Epithelial cell of esophagus (primary cell): Measurements from ENCODE around the gene DNAH9.

Experiments used
- DNase-seq: peaks from one replicate; pipeline ENCODE4 v3.0.0; 2010; ENCODE audit warnings: low read depth
- H3K4me3 ChIP-seq: 2 replicates; pipeline ENCODE4 v1.5.1; 2011; ENCODE audit warnings: mild to moderate bottlenecking, low read length, control low read depth
- TF ChIP-seq, protein P1 (sequence below): IDR thresholded peaks from 2 replicates; pipeline ENCODE4 v1.5.1; 2011; ENCODE audit warnings: low read depth, mild to moderate bottlenecking, low read length, control low read depth, inconsistent platforms; ENCODE audit not compliant: insufficient read depth; ENCODE audit errors: missing control alignments

Gene DNAH9

DNA sequence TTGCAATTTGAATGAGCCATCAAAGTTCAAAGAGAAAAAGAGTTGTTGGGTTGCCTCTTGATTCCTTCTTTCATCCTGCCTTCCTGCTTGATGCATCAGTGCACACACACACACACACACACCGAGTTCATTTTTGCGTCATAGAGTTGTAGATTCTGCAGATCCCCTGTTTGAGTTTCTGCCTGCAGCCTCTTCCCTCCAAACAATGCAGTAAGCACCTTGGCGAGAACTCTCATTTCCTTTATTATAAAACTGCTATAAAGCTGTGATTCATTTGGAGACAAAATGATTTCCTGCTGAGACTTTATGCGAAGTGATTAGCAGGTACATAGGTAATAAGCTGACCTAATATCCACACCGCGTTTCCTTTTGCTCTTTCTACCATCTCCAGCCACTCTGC is 26.7 kb downstream of the DNAH9 start:
- TF ChIP-seq, protein P1, sequence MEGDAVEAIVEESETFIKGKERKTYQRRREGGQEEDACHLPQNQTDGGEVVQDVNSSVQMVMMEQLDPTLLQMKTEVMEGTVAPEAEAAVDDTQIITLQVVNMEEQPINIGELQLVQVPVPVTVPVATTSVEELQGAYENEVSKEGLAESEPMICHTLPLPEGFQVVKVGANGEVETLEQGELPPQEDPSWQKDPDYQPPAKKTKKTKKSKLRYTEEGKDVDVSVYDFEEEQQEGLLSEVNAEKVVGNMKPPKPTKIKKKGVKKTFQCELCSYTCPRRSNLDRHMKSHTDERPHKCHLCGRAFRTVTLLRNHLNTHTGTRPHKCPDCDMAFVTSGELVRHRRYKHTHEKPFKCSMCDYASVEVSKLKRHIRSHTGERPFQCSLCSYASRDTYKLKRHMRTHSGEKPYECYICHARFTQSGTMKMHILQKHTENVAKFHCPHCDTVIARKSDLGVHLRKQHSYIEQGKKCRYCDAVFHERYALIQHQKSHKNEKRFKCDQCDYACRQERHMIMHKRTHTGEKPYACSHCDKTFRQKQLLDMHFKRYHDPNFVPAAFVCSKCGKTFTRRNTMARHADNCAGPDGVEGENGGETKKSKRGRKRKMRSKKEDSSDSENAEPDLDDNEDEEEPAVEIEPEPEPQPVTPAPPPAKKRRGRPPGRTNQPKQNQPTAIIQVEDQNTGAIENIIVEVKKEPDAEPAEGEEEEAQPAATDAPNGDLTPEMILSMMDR: no peak
- no peak overlapping the region for H3K4me3 ChIP-seq
- DNase-seq: no peak

DNA sequence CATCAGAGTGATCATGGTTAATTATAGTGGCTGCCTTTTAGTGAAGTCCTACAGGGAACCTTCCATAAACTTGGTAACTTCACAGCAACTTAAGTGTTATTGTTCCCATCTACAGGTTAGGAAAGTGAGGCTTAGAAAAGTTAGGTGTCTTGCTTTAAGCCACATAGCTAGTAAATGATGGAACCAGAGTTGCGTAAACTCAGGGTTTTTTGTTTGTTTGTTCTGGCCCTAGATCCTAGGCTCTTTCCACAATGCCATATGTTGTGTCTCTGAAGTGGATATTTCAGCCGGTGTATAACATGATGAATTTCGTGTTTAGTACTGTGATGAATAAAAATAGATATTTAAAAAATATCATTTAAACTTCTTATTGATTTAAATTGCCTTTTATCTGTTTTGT is 27.6 kb downstream of the DNAH9 start:
- TF ChIP-seq, protein P1: no peak
- no peak for DNase-seq
- no peak overlapping the region for H3K4me3 ChIP-seq

GRCh38 chr17:11627301-11627940 is 29.2 kb downstream of the DNAH9 start:
- no peak for DNase-seq
- H3K4me3 ChIP-seq: no peak overlapping the region
- TF ChIP-seq, protein P1: no peak

DNA sequence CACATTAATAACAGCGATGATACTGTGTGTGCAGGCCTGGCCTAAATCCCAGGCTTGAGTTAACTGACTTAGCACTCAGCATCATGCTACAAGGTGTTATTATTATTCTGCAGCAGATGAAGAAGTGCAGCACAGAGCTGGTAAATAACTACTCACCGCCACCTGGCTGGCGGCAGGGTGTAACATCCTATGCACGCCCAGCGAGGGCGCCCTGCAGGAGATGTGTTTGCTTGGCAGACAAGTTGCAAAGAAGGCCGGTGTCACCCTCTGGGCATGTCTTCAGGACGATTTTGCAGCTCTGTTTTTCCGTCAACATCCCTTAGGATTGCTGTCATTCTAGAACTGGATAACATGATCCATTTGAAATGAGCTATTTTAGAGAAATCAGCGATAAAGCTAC is 30.1 kb downstream of the DNAH9 start:
- TF ChIP-seq, protein P1: no peak
- no peak for DNase-seq
- no peak overlapping the region for H3K4me3 ChIP-seq

GRCh38 chr17:11628831-11629230 is 30.6 kb downstream of the DNAH9 start:
- DNase-seq: no peak
- TF ChIP-seq, protein P1: no peak
- no peak overlapping the region for H3K4me3 ChIP-seq

DNA sequence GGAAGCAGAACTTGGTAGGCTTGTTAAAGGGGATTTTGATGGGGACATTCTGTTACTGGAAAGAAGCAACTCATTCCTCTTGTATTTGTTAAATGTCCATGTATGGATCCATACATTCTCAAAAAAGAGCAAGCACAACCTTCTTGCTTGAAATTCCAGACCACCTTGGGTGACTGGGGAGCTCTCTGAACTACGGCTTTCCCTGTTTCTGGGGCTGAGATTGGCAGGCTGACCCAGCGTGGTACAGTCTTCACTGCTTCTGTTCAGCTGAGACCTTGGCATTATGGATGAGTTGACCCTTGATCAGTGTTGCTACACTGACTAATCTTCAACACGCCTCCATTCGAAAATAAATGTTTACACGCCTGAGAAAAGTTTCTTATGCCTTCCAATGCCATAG is 38.5 kb downstream of the DNAH9 start:
- TF ChIP-seq, protein P1: no peak
- DNase-seq: no peak
- H3K4me3 ChIP-seq: no peak overlapping the region

DNA sequence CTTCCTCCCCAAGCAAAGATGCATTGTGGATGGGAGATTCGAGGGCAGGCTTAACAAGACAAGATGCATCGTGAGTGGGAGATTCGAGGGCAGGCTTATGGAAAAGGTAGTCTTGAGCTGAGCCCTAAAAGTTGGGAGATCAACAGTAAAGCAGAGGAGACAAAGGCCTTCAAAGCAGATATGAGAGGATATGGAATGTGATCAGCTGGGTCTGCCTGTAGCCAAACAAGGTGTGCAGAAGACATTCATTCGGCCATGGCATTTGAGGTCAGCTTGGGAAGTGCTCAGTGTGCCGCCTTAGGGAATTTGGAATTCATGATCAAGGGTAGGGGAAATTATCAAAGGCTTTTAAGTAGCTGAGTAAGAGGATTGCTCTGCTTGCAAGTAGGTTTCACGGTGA is 39.5 kb downstream of the DNAH9 start:
- TF ChIP-seq, protein P1: no peak
- no peak overlapping the region for H3K4me3 ChIP-seq
- no peak for DNase-seq
